OCI-LY1 (cell line): ENCODE data around the gene GJB3.

ENCODE experiments used
- EZH2 ChIP-seq: fragments of 200-600 bp; sonication (generic), shearing (Covaris generic); IDR thresholded peaks from 2 replicates; pipeline ENCODE4 v1.8.0; 2017; ENCODE audit warnings: borderline replicate concordance, mixed run types, mild to moderate bottlenecking, antibody characterized with exemption, low read length, moderate library complexity, mixed read lengths
- TF ChIP-seq, protein P1 (sequence below): fragments of 200-600 bp; sonication (generic), shearing (Covaris generic); IDR thresholded peaks from 2 replicates; pipeline ENCODE4 v1.5.1; 2017; ENCODE audit warnings: mild to moderate bottlenecking, antibody characterized with exemption, low read length, moderate library complexity, mixed read lengths

DNA sequence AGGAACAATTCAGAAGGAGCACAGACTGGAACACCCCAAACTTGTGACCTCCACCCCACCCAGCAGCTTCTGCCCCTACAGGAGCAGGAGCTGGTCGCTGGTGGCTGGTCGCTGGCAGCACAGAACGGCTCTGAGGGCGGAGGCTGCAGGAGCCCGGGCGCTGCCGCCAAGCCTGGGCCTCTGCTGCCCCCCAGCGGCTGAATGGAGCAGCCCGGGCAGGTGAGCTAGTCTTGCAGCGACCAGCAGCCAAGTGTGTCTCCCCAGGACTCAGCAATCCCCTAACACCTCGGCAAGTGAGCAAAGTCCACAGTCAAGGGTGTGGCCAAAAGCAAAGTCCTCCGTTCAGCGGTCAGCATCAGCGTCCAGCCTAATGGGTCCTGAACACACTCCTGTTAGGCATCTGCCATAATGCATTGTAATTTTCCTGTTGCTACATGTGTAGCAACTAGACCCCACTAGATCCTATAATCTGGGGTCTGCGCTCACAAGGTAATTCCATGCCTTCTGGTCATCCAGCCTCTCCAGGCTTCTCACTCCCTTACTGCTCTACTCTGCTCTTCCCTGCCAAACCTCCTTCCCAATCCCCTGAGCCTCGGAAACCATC lies 38.2 kb upstream of the GJB3 start:
- TF ChIP-seq, protein P1, sequence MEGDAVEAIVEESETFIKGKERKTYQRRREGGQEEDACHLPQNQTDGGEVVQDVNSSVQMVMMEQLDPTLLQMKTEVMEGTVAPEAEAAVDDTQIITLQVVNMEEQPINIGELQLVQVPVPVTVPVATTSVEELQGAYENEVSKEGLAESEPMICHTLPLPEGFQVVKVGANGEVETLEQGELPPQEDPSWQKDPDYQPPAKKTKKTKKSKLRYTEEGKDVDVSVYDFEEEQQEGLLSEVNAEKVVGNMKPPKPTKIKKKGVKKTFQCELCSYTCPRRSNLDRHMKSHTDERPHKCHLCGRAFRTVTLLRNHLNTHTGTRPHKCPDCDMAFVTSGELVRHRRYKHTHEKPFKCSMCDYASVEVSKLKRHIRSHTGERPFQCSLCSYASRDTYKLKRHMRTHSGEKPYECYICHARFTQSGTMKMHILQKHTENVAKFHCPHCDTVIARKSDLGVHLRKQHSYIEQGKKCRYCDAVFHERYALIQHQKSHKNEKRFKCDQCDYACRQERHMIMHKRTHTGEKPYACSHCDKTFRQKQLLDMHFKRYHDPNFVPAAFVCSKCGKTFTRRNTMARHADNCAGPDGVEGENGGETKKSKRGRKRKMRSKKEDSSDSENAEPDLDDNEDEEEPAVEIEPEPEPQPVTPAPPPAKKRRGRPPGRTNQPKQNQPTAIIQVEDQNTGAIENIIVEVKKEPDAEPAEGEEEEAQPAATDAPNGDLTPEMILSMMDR, result peak; percentile 87
- TF ChIP-seq EZH2, result no peak
